Osteoblast (primary cell): ENCODE data around the gene EBF4. TPM values are rescaled to one million over a fixed set of nuclear protein-coding genes. Genes with fewer than 3 reads are reported as not detected.

Experiments used
- DNase-seq: peaks from one replicate; pipeline ENCODE4 v3.0.0; 2011; ENCODE audit warnings: low spot score, mixed read lengths; ENCODE audit not compliant: insufficient read length; ENCODE audit errors: missing footprints
- H2AFZ ChIP-seq: 2 replicates; pipeline ENCODE4 v1.6.0; 2011; ENCODE audit warnings: mild to moderate bottlenecking, low read length
- H3K27ac ChIP-seq: 2 replicates; pipeline ENCODE4 v1.5.1; 2011; ENCODE audit warnings: mild to moderate bottlenecking, low read depth, low read length, moderate library complexity
- H3K27me3 ChIP-seq: 2 replicates; pipeline ENCODE4 v1.6.0; 2012; ENCODE audit warnings: mild to moderate bottlenecking, control low read depth, inconsistent platforms, low read length, moderate library complexity; ENCODE audit not compliant: insufficient read depth
- H3K36me3 ChIP-seq: 2 replicates; pipeline ENCODE4 v1.5.1; 2011; ENCODE audit warnings: mild to moderate bottlenecking, low read length, control low read depth, moderate library complexity; ENCODE audit not compliant: insufficient read depth
- H3K4me1 ChIP-seq: 2 replicates; pipeline ENCODE4 v1.5.1; 2011; ENCODE audit warnings: mild to moderate bottlenecking, low read length, control low read depth, moderate library complexity; ENCODE audit not compliant: insufficient read depth
- H3K4me2 ChIP-seq: 2 replicates; pipeline ENCODE4 v1.6.0; 2011; ENCODE audit warnings: mild to moderate bottlenecking, low read length; ENCODE audit not compliant: insufficient read depth
- H3K4me3 ChIP-seq: fragments of 200-600 bp; sonication (generic); 3 replicates; pipeline ENCODE4 v1.5.1; 2012; ENCODE audit warnings: mild to moderate bottlenecking, low read length, inconsistent platforms; ENCODE audit not compliant: insufficient read depth
- H3K79me2 ChIP-seq: 2 replicates; pipeline ENCODE4 v1.6.0; 2012; ENCODE audit warnings: mild to moderate bottlenecking, low read length, control low read depth, inconsistent platforms; ENCODE audit not compliant: insufficient read depth
- H3K9me3 ChIP-seq: 2 replicates; pipeline ENCODE4 v1.5.1; 2011; ENCODE audit warnings: low read depth, low read length, control low read depth
- H4K20me1 ChIP-seq: 2 replicates; pipeline ENCODE4 v1.6.0; 2012; ENCODE audit warnings: mild to moderate bottlenecking, low read length, control low read depth; ENCODE audit not compliant: insufficient read depth
- CTCF ChIP-seq: IDR thresholded peaks from 2 replicates; pipeline ENCODE4 v1.5.1; 2011; ENCODE audit warnings: mild to moderate bottlenecking, low read depth, low read length, moderate library complexity; ENCODE audit errors: extremely low read depth
- total RNA-seq: library from RNA; depleted of rRNA; stranded (reverse); fragments of >200 nt; gene quantifications from 2 replicates; pipeline ENCODE4 v1.2.3, GENCODE V29; 2012

EBF4 gene
- total RNA-seq, 1 donor = under 0.01 TPM

- Histone ChIP-seq H3K36me3 (no peaks in the 10 kb centered on the region), H3K27me3 (peaks cover 44% of the 10 kb centered on the region), H3K9me3 (peaks cover 2% of the 10 kb centered on the region), H4K20me1 (no peaks in the 10 kb centered on the region), H3K4me3 (no peak overlapping the region), H3K4me1 (no peaks in the 10 kb centered on the region), H2AFZ (no peak overlapping the region), H3K79me2 (no peaks in the 10 kb centered on the region), H3K27ac (no peak overlapping the region), H3K4me2 (no peak overlapping the region)
- TF ChIP-seq CTCF = no peak
- DNase-seq = no peak
Observed at GRCh38 chr20:2783908-2784566, 91.5 kb downstream of the EBF4 start.

- no peaks in the 10 kb centered on the region for H3K9me3 ChIP-seq
- peaks cover 57% of the 10 kb centered on the region for H3K27me3 ChIP-seq
- H3K4me1 ChIP-seq = no peaks in the 10 kb centered on the region
- H2AFZ ChIP-seq = no peak overlapping the region
- H4K20me1 ChIP-seq = peaks cover 3% of the 10 kb centered on the region
- H3K4me2 ChIP-seq = no peak overlapping the region
- H3K79me2 ChIP-seq = no peaks in the 10 kb centered on the region
- no peaks in the 10 kb centered on the region for H3K36me3 ChIP-seq
- no peak for TF ChIP-seq CTCF
- no peak overlapping the region for H3K4me3 ChIP-seq
- DNase-seq = peak; percentile 58
- H3K27ac ChIP-seq = no peak overlapping the region
Observed at GRCh38 chr20:2793471-2793870, 100.9 kb downstream of the EBF4 start.

GRCh38 chr20:2794202-2794748 lies 101.7 kb downstream of the EBF4 start:
- H3K9me3 ChIP-seq = no peaks in the 10 kb centered on the region
- no peaks in the 10 kb centered on the region for H3K36me3 ChIP-seq
- peaks cover 3% of the 10 kb centered on the region for H4K20me1 ChIP-seq
- TF ChIP-seq CTCF = no peak
- H3K27me3 ChIP-seq = peaks cover 56% of the 10 kb centered on the region
- H3K4me1 ChIP-seq = no peaks in the 10 kb centered on the region
- no peak overlapping the region for H2AFZ ChIP-seq
- H3K4me3 ChIP-seq = no peak overlapping the region
- H3K27ac ChIP-seq = no peak overlapping the region
- no peaks in the 10 kb centered on the region for H3K79me2 ChIP-seq
- peak; percentile 68 for DNase-seq
- H3K4me2 ChIP-seq = no peak overlapping the region

- H3K4me3 ChIP-seq = no peak overlapping the region
- peak; percentile 78 for DNase-seq
- H3K4me1 ChIP-seq = no peaks in the 10 kb centered on the region
- H3K79me2 ChIP-seq = no peaks in the 10 kb centered on the region
- H2AFZ ChIP-seq = no peak overlapping the region
- H3K4me2 ChIP-seq = no peak overlapping the region
- H3K27ac ChIP-seq = no peak overlapping the region
- H4K20me1 ChIP-seq = peaks cover 3% of the 10 kb centered on the region
- no peak for TF ChIP-seq CTCF
- H3K9me3 ChIP-seq = no peaks in the 10 kb centered on the region
- peaks cover 56% of the 10 kb centered on the region for H3K27me3 ChIP-seq
- H3K36me3 ChIP-seq = no peaks in the 10 kb centered on the region
Observed at GRCh38 chr20:2794866-2795447, 102.4 kb downstream of the EBF4 start.
